Panc1 (cell line): ENCODE data around the gene GPRC5D. TPM values are rescaled to one million over a fixed set of nuclear protein-coding genes. Genes with fewer than 3 reads are reported as not detected.

ENCODE experiments used
- ATAC-seq: fragments of 200-7000 bp; cut with Tn5 transposase; 2 replicates; pipeline ENCODE4 v1.9.1; 2020; ENCODE audit warnings: mild to moderate bottlenecking, moderate library complexity
- BruUV-seq: library from RNA; stranded (reverse); fragments of 400-500 nt; replicated peaks from 2 replicates; lab custom pipeline; 2021; lab: Mats Ljungman, UMichigan
- CTCF ChIA-PET: fragments of 300-600 bp; sonication (Branson Sonifier 250); formaldehyde crosslinking; loops from one replicate; lab custom pipeline; 2022; ENCODE audit warnings: antibody characterized with exemption; lab: Charles Lee
- POLR2A ChIA-PET: fragments of 300-600 bp; sonication (Branson Sonifier 250); formaldehyde crosslinking; loops from one replicate; lab custom pipeline; 2022; ENCODE audit warnings: antibody characterized with exemption; lab: Charles Lee
- DNase-seq: peaks from one replicate; pipeline ENCODE4 v3.0.0-alpha.2; 2010; ENCODE audit warnings: low read depth, low spot score
- H3K27ac ChIP-seq: 2 replicates; pipeline ENCODE4 v1.5.1; 2011; ENCODE audit warnings: mild to moderate bottlenecking, low read length, inconsistent platforms
- H3K27me3 ChIP-seq: fragments of 200-500 bp; sonication (Bioruptor generic); 2 replicates; pipeline ENCODE4 v1.6.0; 2014; ENCODE audit warnings: low read length, inconsistent platforms; ENCODE audit not compliant: control insufficient read depth, insufficient read depth
- H3K36me3 ChIP-seq: fragments of 200-500 bp; sonication (Bioruptor generic); 2 replicates; pipeline ENCODE4 v1.5.1; 2014; ENCODE audit warnings: inconsistent platforms, mild to moderate bottlenecking, low read length, moderate library complexity; ENCODE audit not compliant: control insufficient read depth, insufficient read depth
- H3K4me1 ChIP-seq: 2 replicates; pipeline ENCODE4 v1.5.1; 2011; ENCODE audit warnings: inconsistent platforms, mild to moderate bottlenecking, low read length, moderate library complexity; ENCODE audit not compliant: control insufficient read depth, insufficient read depth
- H3K4me3 ChIP-seq, 2 experiments: 2 replicates each; pipeline ENCODE4 v1.5.1; 2011 to 2012; ENCODE audit warnings: low read depth in 2 of 2, low read length in 2 of 2, mild to moderate bottlenecking in 2 of 2, inconsistent platforms in 1 of 2, moderate library complexity in 1 of 2
- H3K9me3 ChIP-seq: fragments of 200-500 bp; sonication (Bioruptor generic); 2 replicates; pipeline ENCODE4 v1.5.1; 2014; ENCODE audit warnings: low read depth, mild to moderate bottlenecking, inconsistent platforms, low read length, moderate library complexity; ENCODE audit not compliant: control insufficient read depth, insufficient read depth
- POLR2AphosphoS5 ChIP-seq: IDR thresholded peaks from 2 replicates; pipeline ENCODE4 v1.6.1; 2012; ENCODE audit warnings: mild to moderate bottlenecking, low read depth, low read length, moderate library complexity
- SIN3A ChIP-seq: IDR thresholded peaks from 2 replicates; pipeline ENCODE4 v1.6.1; 2012; ENCODE audit warnings: low read depth, mild to moderate bottlenecking, low read length, moderate library complexity, borderline replicate concordance; ENCODE audit not compliant: insufficient read depth
- TCF7L2 ChIP-seq: IDR thresholded peaks from 2 replicates; pipeline ENCODE4 v1.6.1; 2011; ENCODE audit warnings: mild to moderate bottlenecking, low read depth, low read length, inconsistent platforms
- in situ Hi-C: cut with HindIII; loops from 2 replicates; pipeline ENCODE4 v1.10.0; 2016; ENCODE audit warnings: low sequenced_read_pairs, low pct_unique_long_range_greater_than_20kb
- intact Hi-C: fragments of 100-400 bp; cut with micrococcal nuclease; formaldehyde crosslinking; loops from one replicate; pipeline ENCODE4 v1.10.0; 2022; ENCODE audit not compliant: unreplicated experiment
- total RNA-seq: library from RNA; stranded (reverse); gene quantifications from one replicate; pipeline ENCODE4 v1.2.1, GENCODE V29; 2021; ENCODE audit not compliant: unreplicated experiment
- TF ChIP-seq, protein P1 (sequence below): fragments of 450-650 bp; IDR thresholded peaks from 2 replicates; pipeline ENCODE4 v1.5.1; 2017; ENCODE audit warnings: mild to moderate bottlenecking
- TF ChIP-seq, protein P2 (sequence below), 2 experiments: IDR thresholded peaks; 2 replicates each; pipeline ENCODE4 v1.6.1; 2011 to 2012; ENCODE audit warnings: low read depth in 2 of 2, control low read depth in 1 of 2, low read length in 1 of 2, mild to moderate bottlenecking in 1 of 2, moderate library complexity in 1 of 2; ENCODE audit not compliant: insufficient read depth in 1 of 2

GPRC5D gene
- total RNA-seq, 1 experiment from 2014 or later: not detected

DNA sequence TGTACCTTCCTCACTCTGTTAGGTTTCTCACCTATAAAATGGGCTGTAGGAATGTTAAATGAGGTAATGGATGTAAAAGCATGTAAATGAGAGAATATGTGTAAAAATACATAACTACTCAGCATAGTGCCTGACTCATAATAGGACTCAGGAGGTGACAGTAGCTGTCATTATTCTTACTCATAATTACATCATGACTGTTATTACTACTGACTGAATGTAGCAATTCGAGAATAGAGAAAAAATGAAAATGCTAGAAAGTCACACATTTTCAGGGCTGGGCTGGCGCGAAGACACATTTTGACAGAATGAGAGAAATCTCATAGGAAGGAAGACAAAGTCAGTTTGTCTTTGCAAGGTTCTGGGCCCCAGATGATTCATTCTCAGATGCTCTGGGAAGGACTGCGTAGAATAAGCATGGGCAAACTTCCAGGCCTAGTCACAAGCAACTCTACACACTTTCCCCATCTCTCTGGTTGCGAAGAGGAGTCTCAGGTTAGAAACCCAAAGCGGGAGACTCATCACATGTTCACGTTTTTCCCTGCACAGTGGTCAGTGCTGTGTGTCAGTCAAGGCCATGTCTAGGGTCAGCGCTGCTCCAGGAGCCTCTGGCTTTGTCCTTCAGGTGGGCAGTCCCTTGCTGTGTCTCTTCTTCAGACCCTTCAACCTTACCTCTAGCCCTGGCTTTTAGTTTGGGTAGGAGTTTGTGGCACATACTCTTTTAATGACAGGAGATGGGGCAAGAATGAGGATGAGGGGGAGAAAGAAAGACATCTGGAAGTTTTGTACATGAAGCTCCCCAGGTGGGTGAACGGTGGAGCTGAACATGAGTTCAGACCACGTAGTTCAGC lies 52.2 kb downstream of the GPRC5D start:
- ChIA-PET POLR2A (interaction anchor here (0.9 to 1.7 kb wide), 2 partner anchors 85 to 113 kb away, joined by 3 to 10 read pairs; no protein-coding TSS in a partner anchor), CTCF (no interaction called here)

DNA sequence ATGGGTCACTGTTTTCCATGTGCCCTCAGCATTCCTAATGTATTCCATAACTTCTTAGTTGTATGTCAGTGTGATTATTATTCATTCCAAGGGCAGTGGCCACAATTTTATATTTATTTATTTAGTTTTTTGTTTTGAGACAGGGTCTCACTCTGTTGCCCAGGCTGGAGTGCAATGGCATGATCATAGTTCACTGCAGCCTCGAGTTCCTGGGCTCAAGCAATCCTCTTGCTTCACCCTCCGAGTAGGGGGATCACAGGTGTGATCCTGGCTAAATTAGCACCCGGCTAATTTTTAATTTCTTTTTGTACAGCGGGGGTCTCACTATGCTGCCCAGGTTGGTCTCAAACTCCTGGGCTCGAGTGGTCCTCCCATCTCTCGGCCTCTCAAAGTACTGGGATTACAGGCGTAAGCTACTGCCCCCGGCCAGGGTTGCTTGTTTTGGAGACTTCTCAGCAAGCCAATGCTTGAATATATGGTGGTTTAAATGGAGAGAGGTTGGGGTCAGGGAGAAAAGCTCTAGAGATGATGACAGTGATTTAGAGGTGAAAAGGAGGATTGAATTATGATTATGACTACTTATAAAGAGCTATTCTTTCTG lies 53.0 kb downstream of the GPRC5D start:
- ATAC-seq (no peak), DNase-seq (no peak)
- no peaks in the 10 kb centered on the region for H3K27me3 ChIP-seq
- peak overlapping the region; percentile 61 to 86; a peak in 3 of 4 replicates for H3K4me3 ChIP-seq
- intact Hi-C loops (no loop called here), in situ Hi-C loops (no loop called here)
- POLR2A ChIA-PET: interaction anchor here (0.7 to 1.7 kb wide), 5 partner anchors 21 to 112 kb away, joined by 3 to 10 read pairs (median 3); no protein-coding TSS in a partner anchor
- TF ChIP-seq, protein P1, sequence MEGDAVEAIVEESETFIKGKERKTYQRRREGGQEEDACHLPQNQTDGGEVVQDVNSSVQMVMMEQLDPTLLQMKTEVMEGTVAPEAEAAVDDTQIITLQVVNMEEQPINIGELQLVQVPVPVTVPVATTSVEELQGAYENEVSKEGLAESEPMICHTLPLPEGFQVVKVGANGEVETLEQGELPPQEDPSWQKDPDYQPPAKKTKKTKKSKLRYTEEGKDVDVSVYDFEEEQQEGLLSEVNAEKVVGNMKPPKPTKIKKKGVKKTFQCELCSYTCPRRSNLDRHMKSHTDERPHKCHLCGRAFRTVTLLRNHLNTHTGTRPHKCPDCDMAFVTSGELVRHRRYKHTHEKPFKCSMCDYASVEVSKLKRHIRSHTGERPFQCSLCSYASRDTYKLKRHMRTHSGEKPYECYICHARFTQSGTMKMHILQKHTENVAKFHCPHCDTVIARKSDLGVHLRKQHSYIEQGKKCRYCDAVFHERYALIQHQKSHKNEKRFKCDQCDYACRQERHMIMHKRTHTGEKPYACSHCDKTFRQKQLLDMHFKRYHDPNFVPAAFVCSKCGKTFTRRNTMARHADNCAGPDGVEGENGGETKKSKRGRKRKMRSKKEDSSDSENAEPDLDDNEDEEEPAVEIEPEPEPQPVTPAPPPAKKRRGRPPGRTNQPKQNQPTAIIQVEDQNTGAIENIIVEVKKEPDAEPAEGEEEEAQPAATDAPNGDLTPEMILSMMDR: no peak
- TF ChIP-seq SIN3A (no peak), POLR2AphosphoS5 (no peak), TCF7L2 (no peak)
- TF ChIP-seq, protein P2, sequence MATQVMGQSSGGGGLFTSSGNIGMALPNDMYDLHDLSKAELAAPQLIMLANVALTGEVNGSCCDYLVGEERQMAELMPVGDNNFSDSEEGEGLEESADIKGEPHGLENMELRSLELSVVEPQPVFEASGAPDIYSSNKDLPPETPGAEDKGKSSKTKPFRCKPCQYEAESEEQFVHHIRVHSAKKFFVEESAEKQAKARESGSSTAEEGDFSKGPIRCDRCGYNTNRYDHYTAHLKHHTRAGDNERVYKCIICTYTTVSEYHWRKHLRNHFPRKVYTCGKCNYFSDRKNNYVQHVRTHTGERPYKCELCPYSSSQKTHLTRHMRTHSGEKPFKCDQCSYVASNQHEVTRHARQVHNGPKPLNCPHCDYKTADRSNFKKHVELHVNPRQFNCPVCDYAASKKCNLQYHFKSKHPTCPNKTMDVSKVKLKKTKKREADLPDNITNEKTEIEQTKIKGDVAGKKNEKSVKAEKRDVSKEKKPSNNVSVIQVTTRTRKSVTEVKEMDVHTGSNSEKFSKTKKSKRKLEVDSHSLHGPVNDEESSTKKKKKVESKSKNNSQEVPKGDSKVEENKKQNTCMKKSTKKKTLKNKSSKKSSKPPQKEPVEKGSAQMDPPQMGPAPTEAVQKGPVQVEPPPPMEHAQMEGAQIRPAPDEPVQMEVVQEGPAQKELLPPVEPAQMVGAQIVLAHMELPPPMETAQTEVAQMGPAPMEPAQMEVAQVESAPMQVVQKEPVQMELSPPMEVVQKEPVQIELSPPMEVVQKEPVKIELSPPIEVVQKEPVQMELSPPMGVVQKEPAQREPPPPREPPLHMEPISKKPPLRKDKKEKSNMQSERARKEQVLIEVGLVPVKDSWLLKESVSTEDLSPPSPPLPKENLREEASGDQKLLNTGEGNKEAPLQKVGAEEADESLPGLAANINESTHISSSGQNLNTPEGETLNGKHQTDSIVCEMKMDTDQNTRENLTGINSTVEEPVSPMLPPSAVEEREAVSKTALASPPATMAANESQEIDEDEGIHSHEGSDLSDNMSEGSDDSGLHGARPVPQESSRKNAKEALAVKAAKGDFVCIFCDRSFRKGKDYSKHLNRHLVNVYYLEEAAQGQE (IDR thresholded peaks at IDR 0.05; ENCODE audit: insufficient read depth in 1 of 2, low read depth in 2 of 2, low read length in 1 of 2): no peak
- no TSS peak for BruUV-seq
- CTCF ChIA-PET: no interaction called here
- H3K9me3 ChIP-seq: no peaks in the 10 kb centered on the region
- peaks cover 3% of the 10 kb centered on the region; the same call in 1 of the 2 replicates for H3K36me3 ChIP-seq
- peak overlapping the region; percentile 96 for H3K27ac ChIP-seq
- H3K4me1 ChIP-seq: peaks cover 70% of the 10 kb centered on the region

More for the DNA sequence above, 52.2 kb downstream of the GPRC5D start:
- peak; percentile 44 for ATAC-seq
- Histone ChIP-seq H3K27me3 (no peaks in the 10 kb centered on the region), H3K4me3 (peak overlapping the region; percentile 61 to 86; a peak in 3 of 4 replicates), H3K27ac (peak overlapping the region; percentile 96), H3K9me3 (no peaks in the 10 kb centered on the region), H3K36me3 (peaks cover 6% of the 10 kb centered on the region; the same call in 1 of the 2 replicates), H3K4me1 (peaks cover 77% of the 10 kb centered on the region)
- no peak for DNase-seq
- in situ Hi-C loops (no loop called here), intact Hi-C loops (no loop called here)
- peak; percentile 60; the same call in 1 of the 2 replicates for TF ChIP-seq POLR2AphosphoS5
- TF ChIP-seq SIN3A: no peak
- TSS peak; percentile 5 for BruUV-seq
